Muscle layer of colon (tissue), 2 donors: ENCODE data around the gene NDUFS6.

ENCODE experiments used
- H3K27ac ChIP-seq: one replicate; pipeline ENCODE4 v1.7.0; 2013; ENCODE audit warnings: low read depth, mild to moderate bottlenecking, low read length, moderate library complexity
- H3K27me3 ChIP-seq, 2 donors: one replicate each; pipeline ENCODE4 v1.7.0; 2013; ENCODE audit warnings: low read length in 2 of 2, mild to moderate bottlenecking in 2 of 2; ENCODE audit not compliant: insufficient read depth in 2 of 2, control insufficient read depth in 1 of 2
- H3K36me3 ChIP-seq: one replicate; pipeline ENCODE4 v1.7.0; 2013; ENCODE audit warnings: mild to moderate bottlenecking, low read length; ENCODE audit not compliant: insufficient read depth
- H3K4me1 ChIP-seq: one replicate; pipeline ENCODE4 v1.7.0; 2013; ENCODE audit warnings: mild to moderate bottlenecking, low read length; ENCODE audit not compliant: insufficient read depth
- H3K4me3 ChIP-seq, 2 donors: one replicate each; pipeline ENCODE4 v1.7.0; 2013; ENCODE audit warnings: low read length in 2 of 2, low read depth in 1 of 2, mild to moderate bottlenecking in 1 of 2, moderate library complexity in 1 of 2
- H3K9ac ChIP-seq: one replicate; pipeline ENCODE4 v1.7.0; 2013; ENCODE audit warnings: low read length
- H3K9me3 ChIP-seq: one replicate; pipeline ENCODE4 v1.7.0; 2013; ENCODE audit warnings: mild to moderate bottlenecking, low read length
- donor health status: abdominal sarcoma.
- donor health status: Adenocarcinoma of cecum.

Gene NDUFS6

DNA sequence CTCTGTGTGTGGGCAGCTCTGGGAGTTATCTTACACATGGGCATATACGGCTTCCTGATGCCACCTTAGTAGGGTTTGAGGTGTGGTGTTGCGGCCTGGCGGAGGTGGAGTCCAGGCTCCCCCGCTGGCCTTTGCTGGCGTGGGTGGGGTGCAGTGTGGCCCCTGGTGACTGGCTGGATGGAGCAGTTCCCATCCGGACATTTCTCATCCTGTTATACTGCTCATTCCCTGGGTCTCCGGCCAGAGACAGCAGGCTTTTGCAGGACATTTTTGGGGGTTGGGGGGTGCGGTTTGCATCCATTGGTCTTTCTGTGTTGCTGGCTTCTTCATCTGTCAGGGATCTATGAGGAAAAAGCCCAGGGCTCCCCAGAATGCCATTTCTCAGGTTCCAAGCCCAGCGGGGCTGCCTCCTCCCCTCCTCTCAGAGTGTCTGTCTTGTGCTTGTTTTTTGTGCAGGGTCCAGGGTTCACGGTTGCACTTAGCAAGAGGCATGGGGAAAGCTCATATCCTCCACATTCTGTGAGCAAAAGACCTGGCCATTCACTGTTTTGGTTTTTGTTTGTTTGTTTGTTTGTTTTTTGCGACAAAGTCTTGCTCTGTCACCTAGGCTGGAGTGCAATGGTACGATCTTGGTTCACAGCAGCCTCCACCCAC, 22.3 kb downstream of the NDUFS6 start:
- Histone ChIP-seq H3K27ac (no peak overlapping the region), H3K27me3 (no peaks in the 10 kb centered on the region), H3K4me3 (no peak overlapping the region), H3K36me3 (peaks cover 34% of the 10 kb centered on the region), H3K9me3 (no peaks in the 10 kb centered on the region), H3K4me1 (no peaks in the 10 kb centered on the region), H3K9ac (no peak overlapping the region)

DNA sequence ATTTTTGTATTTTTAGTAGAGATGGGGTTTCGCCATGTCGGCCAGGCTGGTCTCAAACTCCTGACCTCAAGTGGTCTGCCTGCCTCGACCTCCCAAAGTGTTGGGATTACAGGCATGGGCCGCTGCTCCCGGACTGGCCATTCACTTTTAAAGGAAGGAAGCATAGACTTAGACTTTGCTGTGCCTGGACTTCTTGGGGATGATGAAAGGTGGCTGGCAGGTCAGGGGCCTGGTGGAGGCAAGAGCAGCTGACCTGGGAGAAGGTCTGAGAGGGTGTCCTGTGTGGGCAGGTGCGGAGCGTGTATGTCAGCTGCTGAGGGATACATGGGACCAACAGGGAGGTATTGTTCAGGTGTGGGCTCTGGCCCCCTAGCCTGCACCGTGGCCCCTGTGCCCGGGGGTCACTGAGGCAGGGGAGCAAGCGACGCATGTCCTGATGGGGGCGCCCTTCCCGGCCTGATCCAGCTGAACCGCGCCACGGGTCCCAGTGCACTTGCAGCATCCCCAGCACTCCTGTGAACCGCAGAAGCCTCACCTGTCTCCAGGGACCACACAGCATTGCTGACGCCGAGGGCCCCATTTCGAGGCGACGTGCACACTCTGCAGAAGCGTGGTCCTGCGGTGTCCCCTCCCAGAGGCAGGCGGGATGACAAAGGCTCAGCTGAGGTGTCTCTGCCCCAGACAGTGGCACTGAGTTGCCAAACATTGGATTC, 23.1 kb downstream of the NDUFS6 start:
- H3K9me3 ChIP-seq, result no peaks in the 10 kb centered on the region
- H3K4me3 ChIP-seq, result no peak overlapping the region
- no peaks in the 10 kb centered on the region for H3K4me1 ChIP-seq
- no peaks in the 10 kb centered on the region for H3K27me3 ChIP-seq
- H3K27ac ChIP-seq, result no peak overlapping the region
- no peak overlapping the region for H3K9ac ChIP-seq
- H3K36me3 ChIP-seq, result peaks cover 27% of the 10 kb centered on the region

DNA sequence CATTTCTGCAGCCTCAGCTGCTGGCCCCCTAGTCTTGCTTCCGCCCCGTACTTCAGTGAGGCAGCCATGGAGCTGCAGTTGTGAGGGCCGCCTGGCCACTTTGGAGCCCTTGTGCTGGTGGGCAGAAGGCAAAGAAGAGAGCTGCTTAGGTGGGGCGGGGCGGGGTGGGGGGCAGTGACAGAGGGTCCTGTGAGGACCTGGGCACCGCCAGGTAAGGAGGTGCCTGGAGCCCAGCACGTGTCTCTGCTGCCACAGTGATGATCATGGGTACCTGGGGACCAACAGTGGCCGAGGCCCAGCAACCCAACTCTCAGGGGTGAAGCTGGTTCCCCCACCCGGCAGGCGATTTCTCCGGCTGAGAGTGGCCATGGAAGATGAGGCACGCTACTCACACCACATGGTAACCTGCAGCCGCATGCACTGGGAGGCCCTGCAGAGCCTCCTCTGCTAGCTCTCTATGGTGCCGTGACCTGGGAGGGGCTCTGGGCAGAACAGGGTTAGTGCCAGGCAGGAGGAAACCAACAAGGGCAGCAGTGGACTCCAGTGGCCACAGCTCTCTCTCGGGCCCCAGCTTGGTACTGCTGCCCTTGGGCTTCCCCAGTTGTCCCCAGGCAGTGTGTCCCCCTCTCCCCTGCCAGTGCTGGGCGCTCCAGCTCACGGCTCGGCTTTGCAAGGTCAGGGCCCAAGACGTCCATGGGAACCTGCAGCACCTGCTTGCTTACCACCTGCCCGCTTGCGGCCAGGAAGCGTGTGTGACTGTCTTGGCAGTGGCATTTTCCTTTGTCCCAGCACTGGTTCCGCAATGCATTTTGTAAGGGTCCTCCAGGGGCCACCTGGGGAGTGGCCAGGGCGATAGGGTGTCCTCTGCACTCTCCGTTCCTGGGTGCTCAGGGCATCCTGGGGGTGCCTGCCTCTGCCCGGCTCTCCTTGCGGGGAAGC, 24.0 kb downstream of the NDUFS6 start:
- H3K4me1 ChIP-seq, result no peaks in the 10 kb centered on the region
- no peak overlapping the region for H3K4me3 ChIP-seq
- no peaks in the 10 kb centered on the region for H3K9me3 ChIP-seq
- H3K27me3 ChIP-seq, result no peaks in the 10 kb centered on the region
- H3K9ac ChIP-seq, result no peak overlapping the region
- no peak overlapping the region for H3K27ac ChIP-seq
- peaks cover 19% of the 10 kb centered on the region for H3K36me3 ChIP-seq

DNA sequence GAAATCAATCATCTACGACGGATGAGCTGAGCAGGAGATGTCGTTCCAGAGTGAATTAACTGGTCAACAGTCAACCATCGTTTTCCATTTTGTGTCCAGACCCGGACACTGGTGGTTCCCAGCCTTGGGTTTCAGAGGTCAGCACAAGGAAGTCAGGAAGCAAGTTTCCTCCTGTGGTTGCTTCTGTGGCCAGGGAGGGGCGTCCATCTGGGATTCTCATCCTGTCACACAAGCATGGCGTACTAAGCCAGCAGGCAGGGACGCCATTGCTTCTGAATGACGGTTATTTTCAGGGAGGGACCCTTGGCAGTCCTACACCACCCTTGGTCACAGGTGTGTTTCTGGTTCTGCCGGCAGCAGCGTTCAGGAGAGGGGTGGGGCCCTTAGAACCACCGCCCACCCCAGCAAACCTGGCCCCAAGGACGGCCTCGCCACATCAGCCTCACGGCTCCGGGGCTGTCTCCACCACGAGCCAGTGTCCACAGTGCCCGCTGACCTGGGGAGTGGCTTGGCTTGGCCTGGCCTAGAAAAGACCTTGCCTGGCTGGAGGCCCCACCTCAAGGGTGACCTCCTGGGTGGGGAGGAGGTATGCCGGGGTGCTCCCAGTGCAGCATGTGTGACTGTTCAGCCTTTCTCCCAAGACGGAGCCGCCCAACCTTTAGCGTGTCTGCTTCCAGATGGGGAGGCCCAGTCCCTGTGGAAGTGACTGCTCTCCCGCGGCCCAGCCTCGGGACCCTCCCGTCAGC, 25.2 kb downstream of the NDUFS6 start:
- H3K4me3 ChIP-seq, result no peak overlapping the region
- no peaks in the 10 kb centered on the region for H3K4me1 ChIP-seq
- no peaks in the 10 kb centered on the region for H3K27me3 ChIP-seq
- no peaks in the 10 kb centered on the region for H3K9me3 ChIP-seq
- H3K36me3 ChIP-seq, result peaks cover 12% of the 10 kb centered on the region
- no peak overlapping the region for H3K27ac ChIP-seq
- no peak overlapping the region for H3K9ac ChIP-seq

DNA sequence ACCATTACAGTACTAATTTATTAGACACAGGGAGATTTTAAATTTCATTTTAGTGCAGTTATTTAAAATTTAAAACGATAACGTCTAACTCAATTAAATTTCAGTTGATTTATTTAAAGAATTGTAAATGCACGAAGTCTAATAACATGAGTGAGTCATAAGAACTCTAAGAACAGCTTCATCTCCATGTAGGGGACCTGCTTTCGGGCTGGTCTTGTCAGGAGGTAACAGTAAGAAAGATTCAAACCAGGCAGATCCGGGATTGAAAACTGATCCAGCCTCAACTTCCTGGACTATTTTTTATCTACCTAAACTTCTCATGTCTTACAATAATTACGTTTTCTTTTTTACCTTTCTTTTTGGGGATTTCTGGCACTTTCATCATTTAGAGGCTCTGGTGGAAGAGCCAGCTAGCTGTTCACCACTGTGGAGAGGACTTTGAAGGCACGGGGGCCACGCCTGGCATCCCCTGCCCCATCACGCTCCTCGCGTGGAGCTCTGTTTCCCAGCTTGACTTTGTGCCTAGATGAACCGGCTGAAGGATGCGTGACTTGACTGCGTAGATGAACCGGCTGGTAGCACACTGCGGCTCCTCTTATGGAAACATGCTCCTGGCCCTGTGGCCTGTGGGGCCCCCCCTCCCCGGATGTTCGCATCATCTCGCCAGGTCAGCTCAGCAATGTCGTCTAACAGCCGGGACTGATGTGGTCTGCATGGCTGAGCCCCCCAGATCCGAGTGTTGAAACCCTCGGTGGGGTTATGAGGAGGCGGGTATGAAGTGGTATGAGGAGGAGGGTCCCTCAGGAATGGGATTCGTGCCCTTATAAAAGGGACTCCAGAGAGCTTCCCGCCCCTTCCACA, 26.0 kb downstream of the NDUFS6 start:
- H3K9me3 ChIP-seq, result no peaks in the 10 kb centered on the region
- no peak overlapping the region for H3K9ac ChIP-seq
- no peak overlapping the region for H3K4me3 ChIP-seq
- peaks cover 8% of the 10 kb centered on the region for H3K36me3 ChIP-seq
- H3K27me3 ChIP-seq, result no peaks in the 10 kb centered on the region
- no peaks in the 10 kb centered on the region for H3K4me1 ChIP-seq
- H3K27ac ChIP-seq, result no peak overlapping the region

DNA sequence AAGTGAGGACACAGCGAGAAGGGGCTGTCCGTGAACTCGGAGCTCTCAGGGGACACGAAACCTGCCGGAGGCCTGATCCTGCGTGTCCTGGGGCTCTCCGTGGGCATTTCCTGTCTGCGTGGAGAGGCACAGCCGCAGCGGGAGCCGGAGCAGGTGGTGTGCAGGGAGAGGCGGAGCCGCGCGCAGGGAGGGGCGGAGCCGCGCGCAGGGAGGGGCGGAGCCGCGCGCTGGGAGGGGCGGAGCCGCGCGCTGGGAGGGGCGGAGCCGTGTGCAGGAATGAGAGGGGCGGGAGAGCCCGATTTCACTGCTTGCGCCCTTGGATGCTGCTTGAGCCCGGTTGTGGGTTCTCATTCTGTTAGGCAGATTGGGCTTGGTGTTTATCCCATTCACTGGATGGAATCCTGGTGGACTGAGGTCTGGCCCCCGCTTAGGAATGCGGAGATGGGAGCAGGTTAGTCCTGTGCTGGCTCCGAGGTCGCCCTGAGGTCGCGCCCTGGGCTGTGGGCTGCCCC, 26.7 kb downstream of the NDUFS6 start:
- Histone ChIP-seq H3K27ac (no peak overlapping the region), H3K4me1 (no peaks in the 10 kb centered on the region), H3K9me3 (no peaks in the 10 kb centered on the region), H3K27me3 (no peaks in the 10 kb centered on the region), H3K36me3 (peaks cover 6% of the 10 kb centered on the region), H3K4me3 (no peak overlapping the region), H3K9ac (no peak overlapping the region)

DNA sequence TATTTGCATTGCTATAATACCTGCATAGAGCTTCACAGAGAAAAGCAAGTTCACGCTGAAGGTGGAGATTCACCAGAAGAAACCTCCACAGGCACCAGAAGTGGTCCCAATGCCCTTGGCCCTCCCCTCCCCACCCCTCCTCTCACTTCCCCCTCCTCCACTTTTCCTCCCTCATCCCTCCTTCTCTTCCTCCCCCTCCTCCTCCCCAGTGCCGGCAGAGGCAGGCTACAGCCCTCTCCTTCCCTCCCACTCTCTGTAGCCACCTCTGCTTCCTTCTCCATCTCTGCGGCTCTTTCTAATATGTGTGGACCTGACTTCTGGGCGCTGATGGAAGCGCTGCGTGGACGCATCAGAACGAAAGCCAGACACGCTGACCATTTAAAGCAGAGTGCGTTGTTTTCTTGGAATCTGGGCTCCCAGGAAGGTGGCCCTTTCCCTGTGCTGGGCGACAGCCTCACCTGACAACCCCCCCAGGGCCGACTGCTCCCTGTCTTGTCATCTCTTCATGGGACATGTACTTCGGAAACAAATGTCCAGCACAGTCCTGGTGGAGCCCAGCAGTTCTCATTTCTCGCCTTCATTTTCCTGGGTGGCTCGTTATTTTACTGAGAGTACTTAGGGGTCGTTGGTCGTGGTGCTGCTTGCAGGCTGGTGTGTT, 29.5 kb downstream of the NDUFS6 start:
- Histone ChIP-seq H3K4me3 (no peak overlapping the region), H3K27me3 (no peaks in the 10 kb centered on the region), H3K9me3 (no peaks in the 10 kb centered on the region), H3K36me3 (peaks cover 6% of the 10 kb centered on the region), H3K9ac (no peak overlapping the region), H3K4me1 (no peaks in the 10 kb centered on the region), H3K27ac (no peak overlapping the region)

DNA sequence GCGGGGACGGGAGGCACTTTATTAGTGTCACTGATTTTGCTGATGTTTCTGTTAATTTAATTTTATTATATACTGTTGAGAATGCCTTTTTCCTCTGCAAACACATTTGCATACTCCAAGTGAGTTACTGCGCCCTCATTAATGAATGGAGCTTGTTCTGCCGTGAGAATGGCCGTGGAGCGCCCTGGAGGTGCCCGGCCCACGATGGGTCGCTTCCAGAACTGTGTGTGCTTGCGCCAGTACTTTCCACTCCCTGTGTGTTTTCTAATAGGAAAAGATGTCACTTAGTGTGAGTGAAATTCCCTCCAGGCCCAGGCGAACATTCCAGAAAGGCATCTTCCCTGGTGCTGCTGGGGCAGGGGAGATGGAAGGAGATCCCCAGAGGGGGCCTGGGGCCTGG, 30.1 kb downstream of the NDUFS6 start:
- H3K9ac ChIP-seq, result no peak overlapping the region

DNA sequence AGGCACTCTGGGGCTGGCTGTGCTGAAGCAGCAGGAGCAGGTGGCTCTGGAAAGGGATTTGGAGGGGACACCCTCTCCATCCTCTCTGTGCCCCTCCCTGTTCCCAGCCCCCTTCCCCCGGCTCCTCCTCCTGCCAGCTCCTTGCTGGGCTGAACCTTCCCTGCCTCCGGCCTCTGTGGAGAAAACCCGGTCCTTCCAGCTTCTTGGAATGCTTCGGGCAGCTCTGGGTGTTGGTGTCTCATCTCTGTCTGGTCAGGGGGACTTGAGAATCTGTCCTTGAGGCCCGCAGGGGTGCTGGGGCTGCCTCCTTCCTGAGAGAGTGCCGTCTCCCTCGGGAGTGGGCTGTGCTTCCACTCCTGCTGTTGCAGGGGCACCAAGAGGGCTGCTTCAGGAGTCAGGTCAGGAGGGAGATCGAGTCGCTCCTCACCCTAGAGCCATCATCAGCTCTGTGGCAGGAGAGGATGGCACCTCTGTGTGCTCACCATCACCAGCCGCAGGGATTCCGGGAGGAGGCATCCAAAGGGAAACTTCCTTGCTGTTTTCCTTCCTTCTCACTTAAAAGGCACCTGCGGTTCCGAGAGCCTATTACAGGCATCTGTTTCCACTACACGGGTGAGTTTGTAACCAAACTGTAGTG, 30.6 kb downstream of the NDUFS6 start:
- H3K27ac ChIP-seq, result no peak overlapping the region
- no peaks in the 10 kb centered on the region for H3K9me3 ChIP-seq
- no peak overlapping the region for H3K9ac ChIP-seq
- no peaks in the 10 kb centered on the region for H3K27me3 ChIP-seq
- no peaks in the 10 kb centered on the region for H3K36me3 ChIP-seq
- H3K4me1 ChIP-seq, result no peaks in the 10 kb centered on the region
- no peak overlapping the region for H3K4me3 ChIP-seq

More for the DNA sequence above, 30.1 kb downstream of the NDUFS6 start:
- no peaks in the 10 kb centered on the region for H3K9me3 ChIP-seq
- H3K4me1 ChIP-seq, result no peaks in the 10 kb centered on the region
- peaks cover 1% of the 10 kb centered on the region for H3K36me3 ChIP-seq
- H3K4me3 ChIP-seq, result no peak overlapping the region
- no peaks in the 10 kb centered on the region for H3K27me3 ChIP-seq
- no peak overlapping the region for H3K27ac ChIP-seq
